A673 (cell line): ENCODE measurements around the gene ALG14. TPM values are rescaled to one million over a fixed set of nuclear protein-coding genes. Genes with fewer than 3 reads are reported as not detected.

Source experiments
- BruUV-seq: library from RNA; stranded (reverse); fragments of 400-500 nt; replicated peaks from 2 replicates; lab custom pipeline; 2021; lab: Mats Ljungman, UMichigan
- CTCF ChIA-PET: fragments of 300-600 bp; sonication (Branson Sonifier 250); formaldehyde crosslinking; loops from one replicate; lab custom pipeline; 2022; ENCODE audit warnings: antibody characterized with exemption; lab: Charles Lee
- POLR2A ChIA-PET: fragments of 300-600 bp; sonication (Branson Sonifier 250); formaldehyde crosslinking; loops from one replicate; lab custom pipeline; 2022; ENCODE audit warnings: antibody characterized with exemption; ENCODE audit not compliant: low non-redundant PET; lab: Charles Lee
- DNase-seq: peaks from one replicate; pipeline ENCODE4 v3.0.0-alpha.2; 2015; ENCODE audit warnings: low spot score
- H3K27ac ChIP-seq: fragments of 200-600 bp; sonication (generic); 2 replicates; pipeline ENCODE4 v1.5.1; 2016; ENCODE audit warnings: mixed run types, low read depth, mild to moderate bottlenecking, mixed read lengths, antibody characterized with exemption, low read length; ENCODE audit not compliant: poor library complexity, severe bottlenecking
- H3K27me3 ChIP-seq: fragments of 200-600 bp; sonication (generic); replicated peaks from 2 replicates; pipeline ENCODE4 v1.6.1; 2017; ENCODE audit warnings: mixed run types, low read depth, mild to moderate bottlenecking, mixed read lengths, antibody characterized with exemption, low read length; ENCODE audit not compliant: insufficient read depth, poor library complexity
- H3K36me3 ChIP-seq: fragments of 200-600 bp; sonication (generic); 2 replicates; pipeline ENCODE4 v1.6.1; 2016; ENCODE audit warnings: mixed run types, mild to moderate bottlenecking, mixed read lengths, antibody characterized with exemption, low read length; ENCODE audit not compliant: insufficient read depth, poor library complexity, severe bottlenecking
- H3K4me1 ChIP-seq: fragments of 200-600 bp; sonication (generic); 2 replicates; pipeline ENCODE4 v1.6.1; 2017; ENCODE audit warnings: mixed run types, mild to moderate bottlenecking, mixed read lengths, antibody characterized with exemption, low read length; ENCODE audit not compliant: insufficient read depth, poor library complexity, severe bottlenecking
- H3K4me3 ChIP-seq: fragments of 200-600 bp; sonication (generic); 2 replicates; pipeline ENCODE4 v1.5.1; 2016; ENCODE audit warnings: low read depth, mixed run types, mild to moderate bottlenecking, mixed read lengths, low read length; ENCODE audit not compliant: poor library complexity, severe bottlenecking
- H3K9me3 ChIP-seq: fragments of 200-600 bp; sonication (generic); 2 replicates; pipeline ENCODE4 v1.6.1; 2016; ENCODE audit warnings: mixed run types, low read depth, mild to moderate bottlenecking, mixed read lengths, antibody characterized with exemption, low read length; ENCODE audit not compliant: poor library complexity, severe bottlenecking
- EZH2 ChIP-seq: fragments of 200-600 bp; sonication (generic); IDR thresholded peaks from 2 replicates; pipeline ENCODE4 v1.6.1; 2017; ENCODE audit warnings: borderline replicate concordance, low read depth, mild to moderate bottlenecking, mixed read lengths, antibody characterized with exemption, low read length; ENCODE audit not compliant: poor library complexity, severe bottlenecking
- intact Hi-C: fragments of 100-400 bp; cut with micrococcal nuclease; formaldehyde crosslinking; loops from one replicate; pipeline ENCODE4 v1.10.0; 2022; ENCODE audit not compliant: unreplicated experiment
- total RNA-seq: library from RNA; stranded (reverse); gene quantifications from 2 replicates; pipeline ENCODE4 v1.2.3, GENCODE V29; 2021
- TF ChIP-seq, protein P1 (sequence below): fragments of 300-800, 200-600 bp; sonication (generic); conservative IDR thresholded peaks from 2 replicates; pipeline ENCODE4 v1.5.1; 2017; ENCODE audit warnings: low read depth, mild to moderate bottlenecking, antibody characterized with exemption, low read length, moderate library complexity, mixed read lengths

ALG14 gene
- total RNA-seq, 1 experiment from 2014 or later = 11.3 TPM

DNA sequence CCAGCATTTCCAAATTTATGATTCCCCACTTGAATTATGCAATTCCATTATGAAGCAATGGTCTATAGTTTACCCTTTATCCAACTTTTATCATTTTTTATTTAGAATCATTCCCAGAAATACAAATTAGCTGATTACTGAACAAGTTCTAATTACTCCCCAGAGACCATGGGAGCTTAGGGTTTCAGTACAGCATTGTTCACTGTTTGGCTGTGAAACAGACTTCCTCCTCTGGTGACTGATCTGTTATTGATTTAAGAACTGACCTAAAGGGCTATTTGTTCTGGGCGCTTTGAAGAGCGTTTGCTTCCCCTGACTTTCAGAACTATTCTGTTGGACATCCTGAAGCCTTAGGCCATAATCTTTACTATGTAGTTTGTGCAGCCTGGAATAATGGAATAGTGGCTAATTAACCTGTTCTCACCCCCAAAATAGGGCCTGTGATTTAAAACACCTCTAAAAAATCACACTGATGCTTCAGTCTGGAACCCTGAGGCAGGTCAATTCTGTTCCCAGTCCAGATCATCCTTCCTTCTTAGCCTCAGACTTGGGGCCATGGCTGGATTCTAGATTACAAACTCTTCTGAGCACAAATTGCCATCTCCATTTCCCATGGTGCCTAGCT is 58.7 kb downstream of the ALG14 start:
- H3K27me3 ChIP-seq = no peaks in the 10 kb centered on the region
- no peak for TF ChIP-seq EZH2
- TF ChIP-seq, protein P1, sequence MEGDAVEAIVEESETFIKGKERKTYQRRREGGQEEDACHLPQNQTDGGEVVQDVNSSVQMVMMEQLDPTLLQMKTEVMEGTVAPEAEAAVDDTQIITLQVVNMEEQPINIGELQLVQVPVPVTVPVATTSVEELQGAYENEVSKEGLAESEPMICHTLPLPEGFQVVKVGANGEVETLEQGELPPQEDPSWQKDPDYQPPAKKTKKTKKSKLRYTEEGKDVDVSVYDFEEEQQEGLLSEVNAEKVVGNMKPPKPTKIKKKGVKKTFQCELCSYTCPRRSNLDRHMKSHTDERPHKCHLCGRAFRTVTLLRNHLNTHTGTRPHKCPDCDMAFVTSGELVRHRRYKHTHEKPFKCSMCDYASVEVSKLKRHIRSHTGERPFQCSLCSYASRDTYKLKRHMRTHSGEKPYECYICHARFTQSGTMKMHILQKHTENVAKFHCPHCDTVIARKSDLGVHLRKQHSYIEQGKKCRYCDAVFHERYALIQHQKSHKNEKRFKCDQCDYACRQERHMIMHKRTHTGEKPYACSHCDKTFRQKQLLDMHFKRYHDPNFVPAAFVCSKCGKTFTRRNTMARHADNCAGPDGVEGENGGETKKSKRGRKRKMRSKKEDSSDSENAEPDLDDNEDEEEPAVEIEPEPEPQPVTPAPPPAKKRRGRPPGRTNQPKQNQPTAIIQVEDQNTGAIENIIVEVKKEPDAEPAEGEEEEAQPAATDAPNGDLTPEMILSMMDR = no peak
- intact Hi-C loops = no loop called here
- POLR2A ChIA-PET = no interaction called here
- H3K27ac ChIP-seq = no peak overlapping the region
- H3K36me3 ChIP-seq = no peaks in the 10 kb centered on the region
- no peak for DNase-seq
- no peaks in the 10 kb centered on the region for H3K9me3 ChIP-seq
- H3K4me1 ChIP-seq = peaks cover 21% of the 10 kb centered on the region
- H3K4me3 ChIP-seq = no peak overlapping the region
- CTCF ChIA-PET = no interaction called here
- BruUV-seq = no TSS peak

DNA sequence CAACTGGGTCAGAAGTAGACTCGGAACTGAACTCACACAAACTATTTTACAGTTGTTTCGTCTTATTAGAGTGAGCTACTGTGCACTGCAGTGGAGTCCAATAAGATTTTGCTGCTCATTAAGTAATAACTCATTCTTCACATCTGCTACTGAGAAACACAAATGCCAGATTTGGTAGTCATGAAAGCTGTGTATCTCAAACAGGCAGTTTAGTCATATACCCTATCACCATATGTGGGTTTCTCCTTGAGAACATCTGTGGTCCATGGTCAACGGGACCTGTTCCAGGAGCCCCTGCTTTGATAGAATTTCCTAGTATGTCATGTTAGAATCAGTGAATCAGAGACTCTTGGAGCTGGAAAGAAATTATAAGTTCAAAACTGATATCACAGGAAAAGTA is 60.4 kb downstream of the ALG14 start:
- TF ChIP-seq EZH2 = no peak
- TF ChIP-seq, protein P1 = no peak
- Histone ChIP-seq H3K9me3 (no peaks in the 10 kb centered on the region), H3K4me3 (no peak overlapping the region), H3K4me1 (peaks cover 15% of the 10 kb centered on the region), H3K36me3 (no peaks in the 10 kb centered on the region), H3K27ac (no peak overlapping the region), H3K27me3 (no peaks in the 10 kb centered on the region)
- POLR2A ChIA-PET = interaction anchor here (0.7 kb wide), 1 partner anchor 10 kb away, joined by 6 read pairs; no protein-coding TSS in a partner anchor
- DNase-seq = no peak
- CTCF ChIA-PET = no interaction called here
- intact Hi-C loops = no loop called here
- BruUV-seq = no TSS peak

GRCh38 chr1:95010158-95010557 is 62.6 kb downstream of the ALG14 start:
- no peak overlapping the region for H3K4me3 ChIP-seq
- ChIA-PET POLR2A (no interaction called here), CTCF (interaction anchor here (1.2 kb wide), 1 partner anchor 156 kb away, joined by 5 read pairs; no protein-coding TSS in a partner anchor)
- no peaks in the 10 kb centered on the region for H3K36me3 ChIP-seq
- no peaks in the 10 kb centered on the region for H3K9me3 ChIP-seq
- peaks cover 34% of the 10 kb centered on the region for H3K4me1 ChIP-seq
- no peak for DNase-seq
- intact Hi-C loops = no loop called here
- H3K27me3 ChIP-seq = no peaks in the 10 kb centered on the region
- BruUV-seq = no TSS peak
- TF ChIP-seq, protein P1 = no peak
- TF ChIP-seq EZH2 = no peak
- no peak overlapping the region for H3K27ac ChIP-seq
